AG10803 (cell line): ENCODE data around the gene SLC43A1.
A peak's percentile ranks its signal among the peaks of the same experiment; 100 is the strongest.

Experiments used
- DNase-seq: peaks from one replicate; pipeline ENCODE4 v3.0.0; 2010; ENCODE audit warnings: low read depth
- H3K4me3 ChIP-seq: 2 replicates; pipeline ENCODE4 v1.5.1; 2011; ENCODE audit warnings: mild to moderate bottlenecking, low read length, control low read depth
- TF ChIP-seq, protein P1 (sequence below): conservative IDR thresholded peaks from 2 replicates; pipeline ENCODE4 v1.5.1; 2011; ENCODE audit warnings: mild to moderate bottlenecking, low read length, control low read depth, inconsistent platforms

The SLC43A1 gene

DNA sequence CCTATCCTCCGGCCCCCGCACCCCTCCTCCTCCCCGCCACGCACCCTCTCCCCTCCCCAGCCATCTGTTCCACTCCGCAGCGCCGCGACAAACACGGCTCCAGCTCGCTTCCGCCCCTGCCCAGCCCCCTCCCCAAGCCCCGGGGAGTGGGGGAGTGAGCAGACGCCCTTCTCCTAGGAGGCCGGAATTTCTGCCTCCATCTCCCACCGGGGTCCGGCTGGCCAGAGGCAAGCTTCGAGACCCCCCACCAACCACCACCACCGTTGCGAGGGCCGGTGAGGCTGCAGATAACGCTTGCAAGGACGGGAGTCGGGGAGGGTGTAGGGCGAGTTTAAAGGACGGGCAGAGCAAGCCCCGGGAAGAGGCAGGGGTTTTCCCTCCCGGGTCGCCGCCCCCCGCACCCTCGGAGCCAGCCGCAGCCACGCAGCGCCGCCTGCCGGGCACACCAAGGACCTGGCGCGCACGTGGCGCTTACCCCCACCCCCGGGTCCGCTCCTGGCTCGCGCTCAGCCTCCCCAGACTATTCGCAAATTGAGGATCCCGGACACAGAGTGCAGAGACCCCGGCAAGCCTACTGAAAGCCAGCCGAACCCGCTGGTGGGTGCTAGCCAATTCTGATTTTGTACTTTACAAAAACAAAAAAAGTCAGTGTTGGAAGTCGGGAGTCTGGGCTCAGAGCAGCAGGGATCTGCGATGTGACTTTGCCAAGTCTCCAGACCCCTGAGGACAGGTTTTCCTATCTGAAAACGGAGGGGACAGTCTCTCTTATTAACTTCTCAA is 32.5 kb downstream of the SLC43A1 start:
- peak overlapping the region; percentile 50 for H3K4me3 ChIP-seq

DNA sequence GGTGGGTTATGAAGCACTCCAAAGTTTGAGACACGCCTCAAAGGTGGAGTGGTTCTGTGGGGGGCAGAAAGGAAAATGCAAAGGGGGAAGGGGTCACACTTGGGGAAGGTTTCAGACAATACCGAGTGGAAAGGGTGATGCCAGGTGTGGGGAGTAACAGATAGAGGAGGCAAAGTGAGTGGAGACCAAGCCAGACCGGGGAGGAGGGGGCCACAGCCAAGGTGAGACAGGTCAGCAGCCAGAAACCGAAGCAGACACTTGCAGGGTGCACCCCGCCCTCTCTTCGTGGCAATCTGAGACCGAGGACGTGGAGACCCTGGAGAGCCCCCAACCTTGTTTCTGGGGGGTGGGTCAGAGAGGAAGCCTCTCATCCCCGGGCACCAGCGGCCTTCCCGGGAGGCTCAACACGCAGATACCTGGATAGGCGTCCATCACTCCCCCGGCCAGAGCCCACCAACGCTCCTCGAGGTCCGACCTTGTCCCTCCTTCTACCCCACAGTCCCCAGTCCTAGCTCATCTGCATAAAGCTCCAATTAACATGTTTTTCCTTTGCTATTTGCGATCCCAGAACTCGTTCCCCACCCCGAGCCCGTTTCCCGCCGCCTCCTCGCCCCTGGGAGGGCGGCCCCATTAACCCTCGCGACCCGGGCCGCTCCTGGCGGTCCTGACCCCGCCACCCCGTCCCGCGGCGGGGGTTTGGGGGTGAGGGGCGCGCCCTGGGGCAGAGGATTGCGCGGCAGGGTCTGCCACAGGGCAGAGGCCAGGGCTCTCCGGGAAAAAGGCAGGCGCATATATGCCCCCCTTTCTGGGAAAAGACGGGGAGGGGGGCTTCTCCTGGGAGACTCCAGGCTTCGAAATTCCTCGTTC is 33.4 kb downstream of the SLC43A1 start:
- TF ChIP-seq, protein P1, sequence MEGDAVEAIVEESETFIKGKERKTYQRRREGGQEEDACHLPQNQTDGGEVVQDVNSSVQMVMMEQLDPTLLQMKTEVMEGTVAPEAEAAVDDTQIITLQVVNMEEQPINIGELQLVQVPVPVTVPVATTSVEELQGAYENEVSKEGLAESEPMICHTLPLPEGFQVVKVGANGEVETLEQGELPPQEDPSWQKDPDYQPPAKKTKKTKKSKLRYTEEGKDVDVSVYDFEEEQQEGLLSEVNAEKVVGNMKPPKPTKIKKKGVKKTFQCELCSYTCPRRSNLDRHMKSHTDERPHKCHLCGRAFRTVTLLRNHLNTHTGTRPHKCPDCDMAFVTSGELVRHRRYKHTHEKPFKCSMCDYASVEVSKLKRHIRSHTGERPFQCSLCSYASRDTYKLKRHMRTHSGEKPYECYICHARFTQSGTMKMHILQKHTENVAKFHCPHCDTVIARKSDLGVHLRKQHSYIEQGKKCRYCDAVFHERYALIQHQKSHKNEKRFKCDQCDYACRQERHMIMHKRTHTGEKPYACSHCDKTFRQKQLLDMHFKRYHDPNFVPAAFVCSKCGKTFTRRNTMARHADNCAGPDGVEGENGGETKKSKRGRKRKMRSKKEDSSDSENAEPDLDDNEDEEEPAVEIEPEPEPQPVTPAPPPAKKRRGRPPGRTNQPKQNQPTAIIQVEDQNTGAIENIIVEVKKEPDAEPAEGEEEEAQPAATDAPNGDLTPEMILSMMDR: no peak
- no peak for DNase-seq
- no peak overlapping the region; the same call in 1 of the 2 replicates for H3K4me3 ChIP-seq

More for the DNA sequence above, 32.5 kb downstream of the SLC43A1 start:
- no peak for DNase-seq
- TF ChIP-seq, protein P1: peak; percentile 50

DNA sequence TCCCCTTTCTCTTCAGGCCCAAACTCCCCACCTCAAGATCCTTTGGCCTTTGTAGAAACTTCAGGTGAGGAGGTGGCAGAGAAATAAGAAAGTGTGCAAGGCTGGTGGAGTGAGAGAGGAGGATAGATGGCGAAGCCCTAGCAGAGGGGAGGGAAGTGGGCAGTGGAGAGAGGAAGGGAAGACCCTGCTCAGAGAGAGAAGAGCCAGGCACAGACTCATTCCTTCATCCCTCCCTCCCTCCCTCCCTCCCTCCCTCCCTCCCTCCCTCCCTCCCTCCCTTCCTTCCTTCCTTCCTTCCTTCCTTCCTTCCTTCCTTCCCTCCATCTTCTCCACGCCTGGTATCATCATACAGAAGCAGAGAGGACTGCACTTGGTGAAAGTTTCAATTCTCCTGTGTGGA is 34.2 kb downstream of the SLC43A1 start:
- TF ChIP-seq, protein P1: no peak
- no peak overlapping the region for H3K4me3 ChIP-seq
- no peak for DNase-seq

DNA sequence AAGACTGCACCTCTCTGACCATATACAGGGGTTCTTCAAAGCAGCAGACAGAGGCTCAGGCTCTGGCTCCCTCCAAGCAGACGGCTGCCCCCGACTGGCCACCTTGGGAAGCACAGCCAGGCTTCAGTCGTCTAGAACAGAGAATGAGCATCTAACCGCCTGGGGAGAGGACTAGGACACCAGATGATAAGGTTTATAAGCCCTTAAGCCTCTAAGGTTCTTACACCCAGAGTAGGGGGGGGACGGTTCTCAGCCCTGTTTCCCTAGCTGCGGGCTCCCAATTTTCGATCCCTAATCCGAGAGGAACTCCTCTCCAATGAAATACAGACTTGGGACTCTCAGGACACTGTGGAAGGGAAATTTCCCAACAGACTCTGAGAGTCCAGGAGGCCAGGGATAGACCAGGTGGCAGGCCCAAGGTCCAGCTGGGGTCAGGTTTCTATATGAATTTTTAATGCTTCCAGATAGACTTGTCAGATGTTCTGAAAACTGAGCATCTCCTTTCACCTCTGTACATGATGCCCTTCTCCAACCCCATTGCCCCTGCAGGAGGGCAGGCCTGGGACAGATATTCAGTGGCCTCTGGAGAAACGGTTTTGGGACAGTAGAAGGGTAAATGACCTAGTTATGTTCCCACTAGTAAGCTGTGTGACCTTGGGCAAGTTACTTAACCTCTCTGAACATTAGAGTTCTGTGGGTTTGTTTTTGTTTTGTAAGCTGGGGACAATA is 34.9 kb downstream of the SLC43A1 start:
- DNase-seq: no peak
- TF ChIP-seq, protein P1: peak; percentile 67
- H3K4me3 ChIP-seq: no peak overlapping the region

DNA sequence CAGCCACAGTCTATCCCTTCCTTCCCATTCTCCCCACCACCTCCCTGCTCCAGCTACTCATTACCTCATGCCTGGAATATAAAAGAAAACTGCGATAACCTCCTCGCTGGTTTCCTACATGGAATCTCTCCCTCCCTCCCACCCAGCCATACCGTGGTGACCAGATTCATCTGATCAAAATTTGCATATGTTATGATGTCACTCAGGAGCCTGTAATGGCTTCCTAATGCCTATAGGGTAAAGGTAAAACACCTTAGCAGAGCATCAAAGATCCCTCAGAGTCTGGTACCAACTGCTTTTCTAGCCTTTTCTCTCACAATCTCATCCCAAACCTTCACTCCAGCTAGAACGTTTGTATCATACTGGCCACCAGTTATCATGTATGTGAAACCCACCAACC is 35.6 kb downstream of the SLC43A1 start:
- no peak overlapping the region for H3K4me3 ChIP-seq
- no peak for DNase-seq
- TF ChIP-seq, protein P1: no peak

DNA sequence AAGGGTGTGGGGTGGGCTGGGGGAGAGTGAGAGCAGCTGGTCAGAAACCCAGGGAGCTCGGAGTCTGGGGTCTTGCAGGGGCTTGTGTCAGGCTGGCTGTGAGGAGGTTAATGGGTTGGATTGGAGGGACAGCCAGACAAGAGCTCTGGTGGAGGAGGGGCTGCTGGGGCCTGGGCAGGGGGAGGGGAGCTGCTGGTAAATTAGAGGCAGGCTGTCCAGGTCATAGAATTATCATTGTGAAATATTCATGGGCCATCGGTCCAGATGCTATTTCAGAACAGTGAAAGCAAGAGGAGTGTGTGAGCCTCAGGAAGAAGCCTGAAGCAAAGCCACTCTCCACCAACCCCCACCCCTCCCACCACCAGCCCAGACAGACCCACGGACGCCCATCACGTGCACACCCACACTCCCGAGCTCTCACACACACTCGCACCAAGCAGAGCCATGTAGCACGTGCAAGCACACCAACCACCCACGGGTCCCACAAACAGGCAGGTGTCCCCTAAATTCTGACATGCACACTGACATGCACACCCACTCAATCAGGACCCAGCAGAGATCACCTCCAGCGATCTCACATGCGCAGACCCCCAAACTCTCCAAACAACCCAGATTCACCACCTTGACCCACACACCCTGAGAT is 36.4 kb downstream of the SLC43A1 start:
- DNase-seq: no peak
- TF ChIP-seq, protein P1: no peak
- no peak overlapping the region for H3K4me3 ChIP-seq
